Karpas-422 (cell line): Measurements from ENCODE around the gene ZNRF3. TPM values are rescaled to one million over a fixed set of nuclear protein-coding genes. Genes with fewer than 3 reads are reported as not detected.

Experiments used
- DNase-seq: peaks from one replicate; pipeline ENCODE4 v3.0.0-alpha.2; 2015
- H2AFZ ChIP-seq: fragments of 200-600 bp; sonication (generic); 2 replicates; pipeline ENCODE4 v1.6.1; 2014; ENCODE audit warnings: antibody characterized with exemption, low read length, mixed read lengths
- H3K27ac ChIP-seq: fragments of 200-600 bp; sonication (generic); 2 replicates; pipeline ENCODE4 v1.5.1; 2014; ENCODE audit warnings: mild to moderate bottlenecking, low read length, moderate library complexity
- H3K27me3 ChIP-seq: fragments of 200-600 bp; sonication (generic); 2 replicates; pipeline ENCODE4 v1.6.1; 2014; ENCODE audit warnings: low read length, mixed read lengths
- H3K36me3 ChIP-seq: fragments of 200-600 bp; sonication (generic); 2 replicates; pipeline ENCODE4 v1.6.1; 2014; ENCODE audit warnings: low read length, mixed read lengths; ENCODE audit not compliant: insufficient read depth
- H3K4me1 ChIP-seq: fragments of 200-600 bp; sonication (generic); 2 replicates; pipeline ENCODE4 v1.6.1; 2014; ENCODE audit warnings: mild to moderate bottlenecking, low read length, mixed read lengths
- H3K4me2 ChIP-seq: fragments of 200-600 bp; sonication (generic); 2 replicates; pipeline ENCODE4 v1.6.1; 2014; ENCODE audit warnings: low read length, low read depth, mild to moderate bottlenecking; ENCODE audit not compliant: poor library complexity, severe bottlenecking
- H3K4me3 ChIP-seq: fragments of 200-600 bp; sonication (generic); 2 replicates; pipeline ENCODE4 v1.5.1; 2014; ENCODE audit warnings: mild to moderate bottlenecking, antibody characterized with exemption, low read length, mixed read lengths
- H3K79me2 ChIP-seq: fragments of 200-600 bp; sonication (generic); 2 replicates; pipeline ENCODE4 v1.6.1; 2014; ENCODE audit warnings: mild to moderate bottlenecking, low read length, mixed read lengths
- H3K9ac ChIP-seq: fragments of 200-600 bp; sonication (generic); 2 replicates; pipeline ENCODE4 v1.6.0; 2014; ENCODE audit warnings: low read length
- H3K9me2 ChIP-seq: fragments of 200-600 bp; sonication (generic), shearing (Covaris generic); replicated peaks from 2 replicates; pipeline ENCODE4 v1.6.0; 2014; ENCODE audit warnings: mild to moderate bottlenecking, low read length, moderate library complexity; ENCODE audit not compliant: insufficient read depth
- H3K9me3 ChIP-seq: fragments of 300-700, 200-600 bp; sonication (generic); 2 replicates; pipeline ENCODE4 v1.6.1; 2014; ENCODE audit warnings: low read length, mixed read lengths
- H4K20me1 ChIP-seq: fragments of 200-600 bp; sonication (generic); 2 replicates; pipeline ENCODE4 v1.6.1; 2014; ENCODE audit warnings: mild to moderate bottlenecking, antibody characterized with exemption, low read length, low read depth; ENCODE audit not compliant: insufficient read depth
- total RNA-seq: library from RNA; depleted of rRNA; stranded (reverse); fragments of >200 nt; shearing (Covaris generic); gene quantifications from 2 replicates; pipeline ENCODE4 v1.2.3, GENCODE V29; 2014; ENCODE audit warnings: low replicate concordance

The ZNRF3 gene
- total RNA-seq, 1 experiment from 2014 or later = 0.19 TPM

DNA sequence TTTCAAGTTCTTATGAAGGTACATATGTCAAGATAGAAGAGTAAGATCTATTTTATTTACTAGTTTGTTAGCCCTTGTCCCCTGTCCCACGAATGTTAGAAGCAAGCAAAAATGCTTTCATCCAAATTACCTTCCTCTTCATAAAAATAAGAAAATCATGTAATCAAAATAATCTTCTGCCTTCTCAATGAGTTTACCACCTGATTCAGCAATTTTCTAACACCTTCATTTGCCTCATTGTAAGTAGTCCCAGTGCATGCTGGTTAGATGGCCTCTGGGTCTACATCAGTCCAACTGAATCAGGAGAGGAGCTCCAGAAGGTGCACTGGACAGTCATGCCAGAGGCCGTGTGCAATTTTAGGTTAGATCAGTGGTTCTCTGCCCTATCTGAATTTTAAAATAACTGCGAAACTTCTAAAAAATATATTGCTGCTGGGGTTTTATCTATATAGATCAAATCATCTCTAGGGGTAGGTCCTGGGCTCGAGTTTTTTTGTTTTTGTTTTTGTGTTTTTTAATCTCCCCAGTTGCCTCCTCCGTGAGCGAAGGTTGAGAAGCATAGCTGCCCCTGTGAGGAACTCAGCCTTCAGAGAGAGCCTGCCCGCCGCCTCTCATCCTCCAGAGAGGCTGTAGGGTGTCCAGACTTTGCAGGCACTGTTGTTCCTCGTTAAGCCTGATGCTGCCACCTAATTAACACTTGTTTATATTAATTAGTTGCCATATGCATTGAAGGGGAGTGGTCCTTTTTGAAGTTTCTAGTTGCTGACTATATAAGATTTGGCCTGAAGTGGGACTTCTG is 146.0 kb downstream of the ZNRF3 start:
- DNase-seq = no peak
- Histone ChIP-seq H4K20me1 (no peaks in the 10 kb centered on the region), H2AFZ (no peak overlapping the region), H3K9ac (no peak overlapping the region), H3K9me2 (no peaks in the 10 kb centered on the region), H3K4me3 (no peak overlapping the region), H3K27me3 (no peaks in the 10 kb centered on the region), H3K79me2 (no peaks in the 10 kb centered on the region), H3K27ac (no peak overlapping the region), H3K36me3 (no peaks in the 10 kb centered on the region), H3K4me2 (no peak overlapping the region), H3K9me3 (no peaks in the 10 kb centered on the region), H3K4me1 (no peaks in the 10 kb centered on the region)

GRCh38 chr22:29030016-29030617 is 146.7 kb downstream of the ZNRF3 start:
- Histone ChIP-seq H3K79me2 (no peaks in the 10 kb centered on the region), H4K20me1 (no peaks in the 10 kb centered on the region), H3K27me3 (no peaks in the 10 kb centered on the region), H3K27ac (no peak overlapping the region), H2AFZ (no peak overlapping the region), H3K4me1 (no peaks in the 10 kb centered on the region), H3K4me3 (no peak overlapping the region), H3K4me2 (no peak overlapping the region), H3K9ac (no peak overlapping the region), H3K9me2 (no peaks in the 10 kb centered on the region), H3K36me3 (no peaks in the 10 kb centered on the region), H3K9me3 (no peaks in the 10 kb centered on the region)
- no peak for DNase-seq

DNA sequence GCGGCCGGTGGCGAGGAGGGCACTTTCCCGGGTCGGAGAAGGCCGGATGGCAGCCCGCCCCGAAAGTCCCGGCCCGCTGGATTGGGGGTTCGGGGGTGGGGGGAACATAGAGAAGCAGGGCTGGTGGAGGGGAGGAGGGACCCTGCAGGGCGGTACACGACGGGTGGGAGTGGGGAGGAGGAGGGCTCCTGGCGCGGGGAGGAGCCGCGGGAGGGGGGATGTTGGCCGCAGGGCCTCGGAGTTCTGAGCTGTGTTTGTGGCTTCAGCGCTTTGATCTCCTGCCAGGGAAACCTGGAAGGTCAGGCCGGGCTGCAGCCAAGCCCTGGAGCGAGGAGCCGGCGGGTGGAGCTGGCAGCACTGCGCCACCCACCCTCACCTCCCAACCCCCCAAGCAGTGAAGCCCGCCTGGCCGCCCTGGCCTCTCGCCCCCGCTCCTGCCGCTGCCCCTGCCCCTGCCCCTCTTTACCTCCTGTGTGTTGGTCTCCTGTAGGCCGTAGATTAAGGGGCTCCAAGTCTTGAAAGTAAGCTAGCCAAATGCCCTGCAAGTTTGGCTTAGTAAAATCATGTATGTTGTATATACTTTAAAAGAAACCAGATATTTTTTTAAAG is 147.3 kb downstream of the ZNRF3 start:
- Histone ChIP-seq H3K79me2 (no peaks in the 10 kb centered on the region), H2AFZ (no peak overlapping the region), H3K4me3 (no peak overlapping the region), H3K9me3 (no peaks in the 10 kb centered on the region), H4K20me1 (no peaks in the 10 kb centered on the region), H3K9ac (no peak overlapping the region), H3K27ac (no peak overlapping the region), H3K27me3 (no peaks in the 10 kb centered on the region), H3K4me2 (no peak overlapping the region), H3K36me3 (no peaks in the 10 kb centered on the region), H3K4me1 (no peaks in the 10 kb centered on the region), H3K9me2 (no peaks in the 10 kb centered on the region)
- DNase-seq = no peak

- no peaks in the 10 kb centered on the region for H4K20me1 ChIP-seq
- no peak overlapping the region for H3K4me2 ChIP-seq
- H3K4me3 ChIP-seq = no peak overlapping the region
- H3K9me3 ChIP-seq = no peaks in the 10 kb centered on the region
- H3K27me3 ChIP-seq = no peaks in the 10 kb centered on the region
- no peak overlapping the region for H2AFZ ChIP-seq
- DNase-seq = no peak
- H3K9me2 ChIP-seq = no peaks in the 10 kb centered on the region
- no peaks in the 10 kb centered on the region for H3K36me3 ChIP-seq
- H3K9ac ChIP-seq = no peak overlapping the region
- H3K4me1 ChIP-seq = no peaks in the 10 kb centered on the region
- no peak overlapping the region for H3K27ac ChIP-seq
- H3K79me2 ChIP-seq = no peaks in the 10 kb centered on the region
Measured at GRCh38 chr22:29031227-29032011, 148.0 kb downstream of the ZNRF3 start.

DNA sequence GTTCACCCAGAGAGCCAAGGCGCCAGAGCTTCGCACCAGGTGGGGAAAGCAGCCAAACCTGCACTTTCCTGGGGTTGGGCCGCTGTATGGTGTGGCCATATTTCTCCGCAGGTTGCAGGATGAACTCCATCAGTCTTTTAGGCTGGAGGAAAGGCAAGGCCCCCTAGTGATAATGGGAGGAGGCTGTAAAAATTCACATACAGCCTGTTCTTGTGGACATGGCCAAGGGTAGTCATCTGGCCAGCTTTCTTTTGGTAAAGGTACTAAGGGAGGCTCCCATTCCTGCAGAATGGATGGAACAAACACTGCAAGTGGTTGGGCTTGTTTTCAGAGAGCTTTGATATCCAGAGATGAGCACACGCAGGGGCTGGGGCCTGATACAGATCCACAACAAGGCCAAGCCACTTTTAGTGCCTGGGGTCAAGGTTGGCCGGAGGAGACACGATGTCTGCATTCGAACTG is 148.7 kb downstream of the ZNRF3 start:
- no peaks in the 10 kb centered on the region for H3K27me3 ChIP-seq
- H3K9ac ChIP-seq = no peak overlapping the region
- DNase-seq = no peak
- no peaks in the 10 kb centered on the region for H3K4me1 ChIP-seq
- no peak overlapping the region for H3K4me2 ChIP-seq
- H4K20me1 ChIP-seq = no peaks in the 10 kb centered on the region
- no peaks in the 10 kb centered on the region for H3K79me2 ChIP-seq
- no peaks in the 10 kb centered on the region for H3K9me3 ChIP-seq
- no peaks in the 10 kb centered on the region for H3K36me3 ChIP-seq
- H3K4me3 ChIP-seq = no peak overlapping the region
- H3K9me2 ChIP-seq = no peaks in the 10 kb centered on the region
- H3K27ac ChIP-seq = no peak overlapping the region
- no peak overlapping the region for H2AFZ ChIP-seq

- Histone ChIP-seq H3K9me3 (no peaks in the 10 kb centered on the region), H3K9me2 (no peaks in the 10 kb centered on the region), H3K79me2 (no peaks in the 10 kb centered on the region), H3K27ac (no peak overlapping the region), H3K4me3 (no peak overlapping the region), H3K4me1 (no peaks in the 10 kb centered on the region), H3K27me3 (no peaks in the 10 kb centered on the region), H3K36me3 (no peaks in the 10 kb centered on the region), H4K20me1 (no peaks in the 10 kb centered on the region), H2AFZ (no peak overlapping the region), H3K4me2 (no peak overlapping the region), H3K9ac (no peak overlapping the region)
- DNase-seq = no peak
Measured at GRCh38 chr22:29032584-29032983, 149.2 kb downstream of the ZNRF3 start.

DNA sequence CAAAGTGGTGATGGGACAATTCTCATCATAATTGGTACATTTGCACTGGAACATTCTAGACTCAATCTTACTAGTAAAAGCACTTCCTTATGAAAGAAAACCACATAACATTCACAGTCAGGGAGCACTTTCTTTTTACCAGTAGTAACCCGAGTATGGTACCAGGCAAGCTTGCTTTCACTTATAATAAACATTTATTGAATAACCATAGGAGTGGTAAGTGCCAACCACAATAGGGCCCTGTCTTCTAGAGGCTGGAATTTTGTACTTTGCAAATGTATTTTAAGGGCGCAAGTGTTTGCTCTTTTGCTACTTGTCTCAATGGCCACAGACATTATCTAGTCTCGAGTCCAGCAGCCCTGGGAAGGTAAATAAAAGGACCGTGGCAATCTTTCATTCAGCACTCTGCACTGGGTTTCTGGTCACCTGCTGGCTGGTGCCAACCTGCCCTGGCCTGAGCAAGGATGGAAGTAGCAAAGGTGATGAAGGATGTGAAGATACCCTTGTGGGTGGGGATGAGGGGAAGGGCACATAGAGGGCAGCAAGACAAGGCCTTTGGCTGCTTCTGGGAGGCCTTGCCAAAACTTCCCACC is 154.1 kb downstream of the ZNRF3 start:
- Histone ChIP-seq H3K4me3 (no peak overlapping the region), H3K4me1 (no peaks in the 10 kb centered on the region), H3K9me2 (no peaks in the 10 kb centered on the region), H3K4me2 (no peak overlapping the region), H3K27ac (no peak overlapping the region), H3K79me2 (no peaks in the 10 kb centered on the region), H2AFZ (no peak overlapping the region), H3K36me3 (no peaks in the 10 kb centered on the region), H3K27me3 (no peaks in the 10 kb centered on the region), H3K9me3 (no peaks in the 10 kb centered on the region), H4K20me1 (no peaks in the 10 kb centered on the region), H3K9ac (no peak overlapping the region)
- DNase-seq = no peak
